HG02840 (cell line): ENCODE results near the gene FAM227B.
"Not testable (repeated sequence)": the region's sequence is repeated elsewhere in the genome, so short reads cannot be mapped to it uniquely, and the experiment has no call there.

ENCODE experiments used
- ATAC-seq: cut with Tn5 transposase; IDR thresholded peaks from one replicate; pipeline ENCODE4 v1.9.1; 2021; ENCODE audit warnings: mild to moderate bottlenecking, moderate library complexity, moderate number of reproducible peaks; ENCODE audit not compliant: unreplicated experiment, low FRiP score

Gene FAM227B

GRCh38 chr15:49620658-49621368 is at the start of gene FAM227B, which contains the start of gene DTWD1:
FAM227B (minus strand) TSS chr15:49620818; CDS start chr15:49615171, 5,647 bp downstream.
DTWD1 (plus strand) TSS chr15:49621048; CDS start chr15:49625168, 4,120 bp downstream.
- peak; percentile 99 for ATAC-seq

- no peak for ATAC-seq
Measured at GRCh38 chr15:49669288-49669687, 48.7 kb upstream of the FAM227B start.

- not testable (repeated sequence) for ATAC-seq
Measured at GRCh38 chr15:49666486-49666885, 45.9 kb upstream of the FAM227B start.

- ATAC-seq: no peak
Measured at GRCh38 chr15:49664716-49665115, 44.1 kb upstream of the FAM227B start.

GRCh38 chr15:49656734-49657133 is 36.1 kb upstream of the FAM227B start:
- no peak for ATAC-seq

- no peak for ATAC-seq
Measured at GRCh38 chr15:49652922-49653321, 32.3 kb upstream of the FAM227B start.

GRCh38 chr15:49650676-49651075 is 30.1 kb upstream of the FAM227B start:
- no peak for ATAC-seq

- ATAC-seq: no peak
Measured at GRCh38 chr15:49649987-49650386, 29.4 kb upstream of the FAM227B start.

- no peak for ATAC-seq
Measured at GRCh38 chr15:49646891-49647290, 26.3 kb upstream of the FAM227B start.

GRCh38 chr15:49645941-49646340 is 25.3 kb upstream of the FAM227B start:
- ATAC-seq: no peak

- ATAC-seq: no peak
Measured at GRCh38 chr15:49645277-49645676, 24.7 kb upstream of the FAM227B start.

GRCh38 chr15:49644364-49644794 is 23.8 kb upstream of the FAM227B start:
- ATAC-seq: no peak

- no peak for ATAC-seq
Measured at GRCh38 chr15:49637857-49638256, 17.2 kb upstream of the FAM227B start.

- no peak for ATAC-seq
Measured at GRCh38 chr15:49628379-49628778, 7.8 kb upstream of the FAM227B start.

GRCh38 chr15:49627407-49627877 is 6.8 kb upstream of the FAM227B start:
- ATAC-seq: no peak

- no peak for ATAC-seq
Measured at GRCh38 chr15:49625460-49626036, 4.9 kb upstream of the FAM227B start.

- no peak for ATAC-seq
Measured at GRCh38 chr15:49624056-49624455, 3.4 kb upstream of the FAM227B start.

- no peak for ATAC-seq
Measured at GRCh38 chr15:49622561-49622960, 1.9 kb upstream of the FAM227B start.

- ATAC-seq: no peak
Measured at GRCh38 chr15:49621887-49622286, 1.3 kb upstream of the FAM227B start.

- no peak for ATAC-seq
Measured at GRCh38 chr15:49621401-49621811, 788 bp upstream of the FAM227B start.

GRCh38 chr15:49620199-49620598 is 419 bp downstream of the FAM227B start:
- ATAC-seq: peak; percentile 1

- ATAC-seq: no peak
Measured at GRCh38 chr15:49619226-49619625, 1.4 kb downstream of the FAM227B start.
